HCT116 (cell line): ENCODE data around the gene LTO1. TPM values are rescaled to one million over a fixed set of nuclear protein-coding genes. Genes with fewer than 3 reads are reported as not detected.

Experiments
- ATAC-seq: fragments of 200-7000 bp; cut with Tn5 transposase; 2 replicates; pipeline ENCODE4 v1.9.1; 2020; ENCODE audit warnings: mild to moderate bottlenecking, moderate library complexity
- BruUV-seq: library from RNA; stranded (reverse); fragments of 400-500 nt; replicated peaks from 2 replicates; lab custom pipeline; 2021; lab: Mats Ljungman, UMichigan
- CTCF ChIA-PET: fragments of 300-600 bp; sonication (Branson Sonifier 250); formaldehyde crosslinking; loops from one replicate; lab custom pipeline; 2021; ENCODE audit warnings: antibody characterized with exemption; lab: Charles Lee
- POLR2A ChIA-PET: fragments of 300-600, 350-600 bp; sonication (Branson Sonifier 250); formaldehyde crosslinking; loops from one replicate; lab custom pipeline; 2021; ENCODE audit warnings: antibody characterized with exemption; lab: Charles Lee
- RAD21 ChIA-PET, 2 experiments: fragments of 300-600 bp; sonication (Branson Sonifier 250); formaldehyde crosslinking; loops; one replicate each; lab custom pipeline; 2023; ENCODE audit warnings: low total read pairs in 2 of 2; ENCODE audit not compliant: uncharacterized antibody in 2 of 2, unreplicated experiment in 2 of 2, low non-redundant PET in 1 of 2; lab: Charles Lee
- DNase-seq: peaks from one replicate; pipeline ENCODE4 v3.0.0-alpha.2; 2010; ENCODE audit warnings: low read depth, low spot score
- H2AFZ ChIP-seq: fragments of 200-600 bp; shearing (Covaris generic), sonication (generic); 2 replicates; pipeline ENCODE4 v1.6.1; 2017; ENCODE audit warnings: low read depth, mixed run types, mixed read lengths, antibody characterized with exemption, low read length; ENCODE audit not compliant: poor library complexity, severe bottlenecking
- H3K27ac ChIP-seq: 2 replicates; pipeline ENCODE4 v1.5.1; 2012; ENCODE audit warnings: low read depth, low read length
- H3K27me3 ChIP-seq: fragments of 200-600 bp; sonication (generic); 2 replicates; pipeline ENCODE4 v1.6.1; 2016; ENCODE audit warnings: mixed run types, low read length, mixed read lengths; ENCODE audit not compliant: insufficient read depth
- H3K36me3 ChIP-seq, 2 experiments: fragments of 200-500 bp in 1 of 2; fragments of 200-600 bp in 1 of 2; sonication (Bioruptor generic) in 1 of 2; sonication (generic) in 1 of 2; 2 replicates each; pipeline versions ENCODE4 v1.5.1 to v1.6.1; 2014 to 2016; ENCODE audit warnings: low read length in 2 of 2, inconsistent platforms in 1 of 2, mixed read lengths in 1 of 2, mixed run types in 1 of 2; ENCODE audit not compliant: insufficient read depth in 2 of 2, control insufficient read depth in 1 of 2
- H3K4me1 ChIP-seq, 2 experiments: fragments of 200-600 bp in 1 of 2; sonication (generic) in 1 of 2; 2 replicates each; pipeline versions ENCODE4 v1.5.1 to v1.6.1; 2012 to 2017; ENCODE audit warnings: low read length in 2 of 2, inconsistent platforms in 1 of 2, mild to moderate bottlenecking in 1 of 2, mixed read lengths in 1 of 2, mixed run types in 1 of 2, moderate library complexity in 1 of 2; ENCODE audit not compliant: insufficient read depth in 2 of 2, control insufficient read depth in 1 of 2
- H3K4me2 ChIP-seq: fragments of 200-600 bp; sonication (generic); 2 replicates; pipeline ENCODE4 v1.6.1; 2017; ENCODE audit warnings: mixed run types, low read length, mixed read lengths
- H3K4me3 ChIP-seq, 2 experiments: fragments of 200-600 bp in 1 of 2; sonication (generic) in 1 of 2; replicated peaks in 1 of 2; 2 replicates each; pipeline ENCODE4 v1.5.1; 2011 to 2016; ENCODE audit warnings: low read length in 2 of 2, control low read depth in 1 of 2, low read depth in 1 of 2, mild to moderate bottlenecking in 1 of 2, mixed read lengths in 1 of 2, mixed run types in 1 of 2
- H3K79me2 ChIP-seq: fragments of 200-600 bp; sonication (generic); 2 replicates; pipeline ENCODE4 v1.6.1; 2017; ENCODE audit warnings: mild to moderate bottlenecking, mixed run types, low read length, moderate library complexity, mixed read lengths; ENCODE audit not compliant: insufficient read depth
- H3K9ac ChIP-seq: fragments of 200-600 bp; sonication (generic); 2 replicates; pipeline ENCODE4 v1.6.1; 2016; ENCODE audit warnings: low read length, mixed read lengths
- H3K9me2 ChIP-seq: fragments of 200-600 bp; sonication (generic), shearing (Covaris generic); 2 replicates; pipeline ENCODE4 v1.6.1; 2017; ENCODE audit warnings: mixed run types, mild to moderate bottlenecking, moderate library complexity; ENCODE audit not compliant: insufficient read depth
- H3K9me3 ChIP-seq, 2 experiments: fragments of 200-500 bp in 1 of 2; fragments of 200-600 bp in 1 of 2; sonication (Bioruptor generic) in 1 of 2; sonication (generic) in 1 of 2; 2 replicates each; pipeline ENCODE4 v1.6.1; 2014 to 2017; ENCODE audit warnings: low read length in 2 of 2, mixed read lengths in 2 of 2, inconsistent platforms in 1 of 2, low read depth in 1 of 2, mild to moderate bottlenecking in 1 of 2, mixed run types in 1 of 2, moderate library complexity in 1 of 2; ENCODE audit not compliant: control insufficient read depth in 1 of 2, insufficient read depth in 1 of 2
- H4K20me1 ChIP-seq: fragments of 200-600 bp; sonication (generic), shearing (Covaris generic); 2 replicates; pipeline ENCODE4 v1.6.1; 2017; ENCODE audit warnings: mixed run types, mild to moderate bottlenecking, moderate library complexity; ENCODE audit not compliant: insufficient read depth
- CBX3 ChIP-seq: IDR thresholded peaks from 2 replicates; pipeline ENCODE4 v1.6.1; 2012; ENCODE audit warnings: low read depth
- EGR1 ChIP-seq: IDR thresholded peaks from 2 replicates; pipeline ENCODE4 v1.6.1; 2012; ENCODE audit warnings: low read depth
- POLR2AphosphoS5 ChIP-seq: IDR thresholded peaks from 2 replicates; pipeline ENCODE4 v1.6.1; 2011; ENCODE audit warnings: mild to moderate bottlenecking, low read depth, low read length, moderate library complexity
- REST ChIP-seq: IDR thresholded peaks from 2 replicates; pipeline ENCODE4 v1.6.1; 2012; ENCODE audit warnings: low read depth
- SP1 ChIP-seq: IDR thresholded peaks from 2 replicates; pipeline ENCODE4 v1.6.1; 2012; ENCODE audit warnings: low read depth
- SRF ChIP-seq: IDR thresholded peaks from 2 replicates; pipeline ENCODE4 v1.6.1; 2012; ENCODE audit warnings: low read depth
- YY1 ChIP-seq: IDR thresholded peaks from 2 replicates; pipeline ENCODE4 v1.6.1; 2011; ENCODE audit warnings: low read length, low read depth, moderate library complexity, mild to moderate bottlenecking; ENCODE audit not compliant: insufficient replicate concordance; ENCODE audit errors: extremely low read depth
- ZNF274 ChIP-seq: fragments of 200-500 bp; sonication (Bioruptor generic); IDR thresholded peaks from 2 replicates; pipeline ENCODE4 v1.6.1; 2014; ENCODE audit warnings: mild to moderate bottlenecking, low read depth, low read length, inconsistent platforms
- intact Hi-C: fragments of 100-400 bp; cut with micrococcal nuclease; formaldehyde crosslinking; loops from 2 replicates; pipeline ENCODE4 v1.10.0; 2022
- total RNA-seq: library from RNA; stranded (reverse); gene quantifications from one replicate; pipeline ENCODE4 v1.2.1, GENCODE V29; 2021; ENCODE audit not compliant: unreplicated experiment

LTO1 gene
- total RNA-seq, 1 experiment from 2014 or later = 21.3 TPM

GRCh38 chr11:69653406-69653960 is 21.7 kb downstream of the LTO1 start (continued):
- TF ChIP-seq REST (no peak), SRF (no peak), EGR1 (no peak), CBX3 (no peak), SP1 (no peak)

GRCh38 chr11:69652999-69653398 is 22.2 kb downstream of the LTO1 start:
- POLR2A ChIA-PET = interaction anchor here (0.6 to 1.2 kb wide), 2 partner anchors 12 to 21 kb away, joined by 3 read pairs; partner anchors contain the start of gene CCND1
- Histone ChIP-seq H4K20me1 (peaks cover 20% of the 10 kb centered on the region; the same call in 1 of the 2 replicates), H3K36me3 (peaks cover 45 to 48% of the 10 kb centered on the region in 2 experiments), H3K9me3 (no peaks in the 10 kb centered on the region), H3K4me3 (no peak overlapping the region), H3K79me2 (peaks cover 41% of the 10 kb centered on the region), H3K9me2 (no peaks in the 10 kb centered on the region), H3K9ac (no peak overlapping the region), H3K27me3 (no peaks in the 10 kb centered on the region), H3K27ac (peak overlapping the region; percentile 13; the same call in 1 of the 2 replicates), H3K4me1 (peaks cover 0 to 60% of the 10 kb centered on the region in 2 experiments; a peak in 3 of 4 replicates), H3K4me2 (no peak overlapping the region), H2AFZ (no peak overlapping the region)
- ATAC-seq = no peak
- BruUV-seq = no TSS peak
- DNase-seq = no peak
- RAD21 ChIA-PET = no interaction called here
- intact Hi-C loops = no loop called here
- CTCF ChIA-PET = no interaction called here
- no peak for TF ChIP-seq ZNF274
- TF ChIP-seq POLR2AphosphoS5 = 0 out of 2 replicates have a peak, but pooled peaks have one; percentile 20
- no peak for TF ChIP-seq REST
- no peak for TF ChIP-seq YY1
